ACC112 (cell line): ENCODE data around the gene CD300LF.
A peak's percentile ranks its signal among the peaks of the same experiment; 100 is the strongest.

Source experiments
- H2AFZ ChIP-seq: fragments of 200-600 bp; sonication (generic); one replicate; pipeline ENCODE4 v1.6.0; 2017; ENCODE audit warnings: antibody characterized with exemption, low read length; ENCODE audit not compliant: unreplicated experiment
- H3K27ac ChIP-seq: fragments of 200-600 bp; sonication (generic); 2 replicates; pipeline ENCODE4 v1.5.1; 2014; ENCODE audit warnings: low read depth, mild to moderate bottlenecking, antibody characterized with exemption, low read length, moderate library complexity
- H3K27me3 ChIP-seq: fragments of 200-600 bp; sonication (generic); 2 replicates; pipeline ENCODE4 v1.6.1; 2014; ENCODE audit warnings: mild to moderate bottlenecking, antibody characterized with exemption, low read length, moderate library complexity, mixed read lengths; ENCODE audit not compliant: insufficient read depth
- H3K36me3 ChIP-seq: fragments of 200-600 bp; sonication (generic); 2 replicates; pipeline ENCODE4 v1.6.1; 2016; ENCODE audit warnings: mild to moderate bottlenecking, antibody characterized with exemption, low read length, moderate library complexity, mixed read lengths; ENCODE audit not compliant: insufficient read depth
- H3K4me1 ChIP-seq: fragments of 200-600 bp; sonication (generic); one replicate; pipeline ENCODE4 v1.6.1; 2016; ENCODE audit warnings: low read length, mixed read lengths; ENCODE audit not compliant: insufficient read depth, unreplicated experiment, control insufficient read depth
- H3K4me3 ChIP-seq: fragments of 200-600 bp; sonication (generic); 2 replicates; pipeline ENCODE4 v1.5.1; 2014; ENCODE audit warnings: mild to moderate bottlenecking, low read depth, low read length
- H3K79me2 ChIP-seq: fragments of 200-600 bp; sonication (generic); one replicate; pipeline ENCODE4 v1.6.0; 2016; ENCODE audit warnings: low read length; ENCODE audit not compliant: control insufficient read depth, unreplicated experiment, insufficient read depth

The CD300LF gene

DNA sequence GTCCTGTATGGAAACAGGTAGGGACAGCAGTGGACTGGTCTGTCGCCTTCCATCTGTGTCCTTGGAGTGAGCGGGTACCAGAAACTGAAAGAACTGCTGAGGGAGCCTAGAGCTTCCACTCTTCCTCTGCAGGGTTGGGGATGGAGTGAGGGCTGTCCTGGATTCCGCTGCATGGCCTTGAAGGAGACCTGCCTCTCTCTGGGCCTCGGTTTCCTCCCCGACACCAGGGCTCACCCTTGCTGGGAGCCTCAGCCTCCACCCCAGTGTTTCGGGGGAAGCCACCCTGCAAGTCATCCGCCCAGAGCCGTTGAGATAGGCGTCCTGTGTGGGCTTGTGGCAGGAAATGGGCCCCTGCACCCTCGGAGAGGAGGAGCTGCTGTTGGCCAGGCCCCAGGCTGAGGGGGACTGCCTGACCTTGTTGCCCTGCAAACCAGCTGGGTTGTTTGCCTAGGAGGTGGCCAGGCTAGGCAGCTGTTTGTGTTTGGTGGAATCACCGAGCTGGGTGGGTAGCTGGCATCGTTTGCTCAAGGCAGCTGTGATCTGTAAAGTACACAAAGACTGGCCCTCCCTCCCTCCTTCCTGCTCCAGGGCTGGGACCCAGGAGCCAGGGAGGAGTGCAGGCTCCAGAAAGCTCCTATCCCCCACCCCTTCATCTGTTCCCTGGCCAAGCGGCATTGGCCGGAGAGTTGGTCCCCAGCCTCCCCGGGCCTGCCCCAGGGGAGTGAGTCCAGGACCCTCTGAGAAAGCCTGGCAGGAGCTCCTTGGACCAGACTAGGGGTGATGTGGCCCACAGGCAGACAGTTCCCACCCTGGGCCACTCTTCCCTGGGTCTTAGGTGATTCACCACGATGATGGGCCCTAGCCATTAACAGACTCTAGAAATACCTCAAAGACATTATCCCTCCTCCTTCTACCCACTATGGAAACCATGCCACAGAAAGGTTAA is 25.6 kb upstream of the CD300LF start:
- no peak overlapping the region for H3K27ac ChIP-seq
- H3K4me1 ChIP-seq = no peaks in the 10 kb centered on the region

DNA sequence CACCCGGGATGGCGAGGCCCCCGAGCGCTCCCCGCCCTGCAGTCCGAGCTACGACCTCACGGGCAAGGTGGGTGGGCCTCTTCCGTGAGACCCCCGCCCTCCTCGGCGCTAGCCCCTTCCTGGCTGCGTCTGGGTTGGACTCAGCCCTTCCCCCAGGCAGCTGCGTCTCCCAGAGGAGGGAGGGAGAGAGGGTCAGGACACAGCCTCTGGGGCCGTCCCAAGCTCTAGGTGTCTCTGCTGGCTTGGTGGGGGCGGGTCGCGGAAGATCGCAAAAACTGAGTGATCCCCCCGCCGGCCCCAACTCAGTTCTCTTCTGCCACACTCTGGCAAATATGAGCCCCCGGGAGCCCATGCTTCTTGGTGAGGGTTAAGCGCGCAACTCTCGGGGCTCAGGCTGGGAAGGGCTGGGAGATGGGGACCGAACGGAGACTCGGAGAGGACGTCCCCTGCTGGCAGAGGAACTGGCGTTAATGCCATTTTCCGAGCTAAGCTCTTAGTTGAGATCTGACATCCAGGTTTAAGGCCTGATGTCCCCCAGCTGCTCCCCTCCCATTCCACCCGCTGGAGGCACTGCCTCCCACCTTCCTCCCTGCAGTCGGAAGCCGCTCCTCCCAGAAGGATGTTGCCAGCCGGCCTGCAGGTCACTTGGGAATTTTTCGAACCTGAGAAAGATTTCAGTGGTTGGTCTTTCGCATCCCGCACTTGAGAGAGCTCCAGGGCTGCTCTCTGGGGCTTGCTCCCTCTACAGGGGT is 24.8 kb upstream of the CD300LF start:
- no peak overlapping the region for H3K27ac ChIP-seq
- no peak overlapping the region for H2AFZ ChIP-seq
- no peaks in the 10 kb centered on the region for H3K4me1 ChIP-seq
- no peaks in the 10 kb centered on the region for H3K36me3 ChIP-seq
- peaks cover 70% of the 10 kb centered on the region for H3K27me3 ChIP-seq
- H3K4me3 ChIP-seq = peak overlapping the region; percentile 19; the same call in 1 of the 2 replicates
- no peaks in the 10 kb centered on the region for H3K79me2 ChIP-seq

More for the DNA sequence above, 25.6 kb upstream of the CD300LF start:
- no peak overlapping the region for H2AFZ ChIP-seq
- no peak overlapping the region for H3K4me3 ChIP-seq
- no peaks in the 10 kb centered on the region for H3K79me2 ChIP-seq
- H3K36me3 ChIP-seq = no peaks in the 10 kb centered on the region
- peaks cover 68% of the 10 kb centered on the region for H3K27me3 ChIP-seq

DNA sequence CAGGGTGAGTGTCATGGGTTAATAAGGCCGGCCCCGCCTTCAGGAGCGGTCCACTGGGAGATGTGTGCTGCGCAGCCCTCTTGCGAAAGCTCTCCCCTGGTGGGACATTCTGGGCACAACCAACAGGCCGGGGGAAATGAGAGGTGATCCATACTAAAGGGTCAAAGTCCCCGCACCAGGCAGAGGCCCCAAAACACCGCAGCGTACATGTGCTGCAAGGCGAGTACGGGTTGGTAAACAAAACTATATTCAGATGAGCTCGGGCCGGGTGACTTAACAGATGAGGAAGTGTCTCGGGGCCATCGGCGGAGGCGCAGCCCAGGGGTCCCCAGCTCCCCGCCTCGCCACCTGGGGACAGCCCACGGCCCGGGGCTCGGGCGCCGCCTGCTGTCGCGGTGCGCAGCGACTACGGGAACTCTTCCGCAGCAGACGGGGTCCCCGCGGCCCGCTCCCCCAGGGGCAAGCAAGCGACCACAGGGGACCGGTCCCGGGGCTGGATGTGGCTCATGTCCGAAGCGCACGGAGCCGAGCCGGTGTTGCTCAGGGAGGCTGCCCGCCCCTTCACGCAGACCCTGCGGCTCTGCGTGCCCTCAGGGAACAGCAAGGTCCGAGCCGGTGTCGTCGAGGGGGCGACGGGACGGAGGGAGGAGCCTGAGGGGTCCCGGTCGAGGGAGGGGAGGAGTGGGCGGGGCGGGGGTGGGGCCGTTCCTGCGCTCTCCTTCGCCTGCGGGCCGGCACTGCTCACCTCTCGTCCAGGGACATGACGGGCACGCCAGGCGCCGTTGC is 24.0 kb upstream of the CD300LF start, which contains the start of gene RAB37:
Gene RAB37 (plus strand): TSS at position 744 of the 786 bp plus-strand sequence. CDS start 17 bp downstream, at position 761.
- Histone ChIP-seq H3K27ac (no peak within 1 kb of the TSS), H3K4me3 (peak within 1 kb of the TSS; percentile 19; the same call in 1 of the 2 replicates), H3K4me1 (no peaks in the 10 kb centered on the region), H3K79me2 (no peaks in the 10 kb centered on the region), H3K36me3 (no peaks in the 10 kb centered on the region), H3K27me3 (peaks cover 66% of the 10 kb centered on the region), H2AFZ (no peak within 1 kb of the TSS)

DNA sequence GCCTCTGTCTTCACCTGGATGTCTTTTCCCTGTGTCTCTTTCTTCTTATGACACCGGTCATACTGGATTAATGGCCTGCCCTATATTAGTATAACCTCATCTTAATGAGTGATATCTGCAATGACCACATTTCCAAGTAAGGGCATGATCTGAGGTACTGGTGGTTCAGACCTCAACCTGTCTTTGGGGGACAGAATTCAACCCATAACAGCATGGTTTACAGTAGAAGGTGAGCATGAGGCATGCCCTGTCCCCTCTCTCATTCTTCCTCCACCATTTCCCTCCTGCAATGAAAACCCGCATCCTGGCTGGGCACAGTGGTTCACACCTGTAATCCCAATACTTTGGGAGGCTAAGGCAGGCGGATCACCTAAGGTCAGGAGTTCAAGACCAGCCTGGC is 21.5 kb upstream of the CD300LF start:
- H3K4me3 ChIP-seq = no peak overlapping the region
- no peaks in the 10 kb centered on the region for H3K79me2 ChIP-seq
- no peak overlapping the region for H2AFZ ChIP-seq
- no peaks in the 10 kb centered on the region for H3K36me3 ChIP-seq
- no peak overlapping the region for H3K27ac ChIP-seq
- no peaks in the 10 kb centered on the region for H3K4me1 ChIP-seq
- H3K27me3 ChIP-seq = peaks cover 59% of the 10 kb centered on the region

DNA sequence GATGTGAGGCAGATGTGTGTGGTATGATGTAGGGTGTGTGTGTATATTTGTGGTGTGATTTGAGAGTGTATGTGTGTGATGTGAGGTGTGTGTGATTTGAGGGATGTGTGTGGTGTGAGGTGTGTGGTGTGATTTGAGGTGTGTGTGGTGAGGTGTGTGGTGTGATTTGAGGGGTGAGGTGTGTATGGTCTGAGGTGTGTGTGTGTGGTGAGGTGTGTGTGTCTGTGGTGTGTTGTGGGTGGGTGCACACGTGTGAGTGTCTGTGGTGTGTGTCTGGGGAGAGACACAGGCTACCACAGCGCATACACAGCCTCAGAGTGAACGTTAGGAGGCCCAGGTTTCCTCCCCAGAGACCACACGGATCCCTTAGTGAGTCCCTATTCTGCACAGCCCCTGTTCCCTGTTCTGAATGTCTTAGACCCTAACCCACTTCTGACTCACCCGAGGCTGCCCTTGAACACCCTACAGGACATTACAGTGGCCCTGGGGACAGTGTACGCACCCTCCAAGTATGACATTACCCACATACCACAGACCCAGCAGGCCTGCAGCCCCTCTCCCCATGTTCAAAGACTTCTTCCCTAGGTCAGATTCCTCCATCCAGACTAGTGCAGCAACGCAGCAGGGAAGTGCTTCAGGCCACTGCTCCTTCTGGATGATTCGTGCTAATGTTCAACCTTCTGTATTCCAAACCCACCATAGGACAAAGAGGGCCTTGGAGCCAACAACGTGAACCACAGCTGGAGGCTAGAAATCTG is 20.8 kb upstream of the CD300LF start:
- Histone ChIP-seq H2AFZ (no peak overlapping the region), H3K36me3 (no peaks in the 10 kb centered on the region), H3K27me3 (peaks cover 52% of the 10 kb centered on the region), H3K4me1 (no peaks in the 10 kb centered on the region), H3K27ac (no peak overlapping the region), H3K4me3 (no peak overlapping the region), H3K79me2 (no peaks in the 10 kb centered on the region)

DNA sequence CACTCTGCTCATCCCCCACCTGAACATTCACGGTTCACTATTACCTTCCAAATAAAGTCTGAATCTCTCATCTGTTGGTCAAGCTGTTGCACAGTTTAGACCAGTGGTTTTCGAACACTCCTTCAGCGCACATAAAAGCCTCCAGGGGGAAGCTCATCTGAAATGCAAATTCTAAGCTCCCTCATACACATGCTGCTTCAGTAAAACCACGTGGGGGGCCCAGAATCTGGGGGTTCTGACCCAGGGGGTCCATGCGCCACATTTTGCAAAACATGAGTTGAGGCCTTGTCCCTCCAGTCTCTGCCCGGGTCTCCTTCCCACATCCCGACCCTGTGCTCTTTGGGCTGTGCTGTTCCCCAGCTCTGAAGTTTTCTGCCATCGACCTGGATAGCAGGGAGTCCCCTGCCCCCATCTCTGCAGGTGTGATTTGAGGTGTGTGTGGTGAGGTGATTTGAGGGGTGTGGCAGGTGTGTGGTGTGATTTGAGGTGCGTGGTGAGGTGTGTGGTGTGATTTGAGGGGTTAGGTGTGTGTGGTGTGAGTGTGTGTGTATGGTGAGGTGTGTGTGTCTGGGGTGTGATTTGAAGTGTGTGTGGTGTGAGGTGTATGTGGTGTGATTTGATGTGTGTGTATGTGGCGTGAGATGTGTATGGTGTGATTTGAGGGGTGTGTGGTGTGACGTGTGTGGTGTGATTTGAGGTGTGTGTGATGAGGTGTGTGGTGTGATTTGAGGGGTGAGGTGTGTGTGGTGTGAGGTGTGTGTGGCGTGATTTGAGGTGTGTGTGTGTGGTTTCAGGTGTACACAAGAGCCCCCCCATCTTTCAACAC is 19.5 kb upstream of the CD300LF start:
- no peaks in the 10 kb centered on the region for H3K4me1 ChIP-seq
- peaks cover 39% of the 10 kb centered on the region for H3K27me3 ChIP-seq
- H2AFZ ChIP-seq = no peak overlapping the region
- no peaks in the 10 kb centered on the region for H3K36me3 ChIP-seq
- no peak overlapping the region for H3K27ac ChIP-seq
- no peak overlapping the region for H3K4me3 ChIP-seq
- H3K79me2 ChIP-seq = no peaks in the 10 kb centered on the region

DNA sequence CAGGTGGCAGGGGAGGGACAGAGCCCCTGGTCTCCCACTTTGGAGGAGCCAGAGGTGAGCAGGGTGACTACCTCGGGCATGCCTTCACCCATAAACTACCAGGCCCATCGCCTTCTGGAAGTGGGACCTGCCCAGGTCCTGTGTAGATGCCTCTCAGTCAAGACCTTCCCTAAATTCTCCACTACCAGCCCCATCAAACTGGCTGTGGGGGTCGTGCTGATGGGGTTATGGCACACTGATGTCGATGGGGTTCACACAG is 18.6 kb upstream of the CD300LF start:
- Histone ChIP-seq H3K27me3 (peaks cover 32% of the 10 kb centered on the region), H3K79me2 (no peaks in the 10 kb centered on the region), H3K27ac (no peak overlapping the region), H3K4me1 (no peaks in the 10 kb centered on the region), H3K4me3 (no peak overlapping the region), H3K36me3 (no peaks in the 10 kb centered on the region), H2AFZ (no peak overlapping the region)

DNA sequence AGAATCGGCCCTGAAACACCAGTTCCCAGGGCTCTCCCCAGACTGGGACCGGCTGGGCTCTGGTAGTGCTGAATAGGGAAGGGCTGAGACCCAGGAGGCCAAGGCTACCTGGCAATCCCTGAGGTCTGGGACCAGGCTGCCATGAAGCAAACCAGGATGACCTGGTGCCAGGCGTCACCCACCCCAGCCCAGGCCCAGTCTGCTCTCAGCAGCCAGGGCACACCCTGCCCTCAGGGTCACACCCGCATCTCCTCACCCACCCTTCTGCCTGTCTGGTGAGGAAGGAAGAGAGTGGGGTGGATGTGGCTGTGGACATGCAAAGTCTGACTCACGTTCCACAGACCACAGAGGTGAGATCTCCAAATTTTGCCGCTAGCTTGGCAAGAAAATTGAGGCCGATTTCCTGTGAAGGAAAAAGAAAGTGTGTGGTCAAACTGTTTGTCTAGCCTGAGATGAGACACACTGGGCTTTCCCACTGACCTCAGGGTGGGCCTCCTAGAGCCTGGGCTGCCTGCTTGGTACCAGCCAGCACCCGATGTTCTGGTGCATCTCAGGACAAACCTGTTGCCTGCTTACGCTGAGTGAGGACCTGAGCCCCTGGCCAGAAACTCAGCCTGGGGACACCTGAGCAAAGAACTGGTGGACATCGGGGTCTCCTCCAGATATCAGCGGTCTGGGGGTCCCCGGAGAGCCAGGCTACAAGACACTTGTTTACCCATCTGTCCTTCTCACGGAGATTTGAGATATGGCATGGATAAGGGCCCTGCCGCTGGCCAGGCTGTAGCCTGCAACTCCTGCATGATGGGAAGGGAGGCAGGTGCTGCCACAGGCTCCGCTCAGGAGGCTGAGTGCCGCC is 18.0 kb upstream of the CD300LF start:
- no peaks in the 10 kb centered on the region for H3K36me3 ChIP-seq
- H3K4me1 ChIP-seq = no peaks in the 10 kb centered on the region
- H3K79me2 ChIP-seq = no peaks in the 10 kb centered on the region
- no peak overlapping the region for H3K27ac ChIP-seq
- no peak overlapping the region for H3K4me3 ChIP-seq
- no peak overlapping the region for H2AFZ ChIP-seq
- peaks cover 29% of the 10 kb centered on the region for H3K27me3 ChIP-seq

DNA sequence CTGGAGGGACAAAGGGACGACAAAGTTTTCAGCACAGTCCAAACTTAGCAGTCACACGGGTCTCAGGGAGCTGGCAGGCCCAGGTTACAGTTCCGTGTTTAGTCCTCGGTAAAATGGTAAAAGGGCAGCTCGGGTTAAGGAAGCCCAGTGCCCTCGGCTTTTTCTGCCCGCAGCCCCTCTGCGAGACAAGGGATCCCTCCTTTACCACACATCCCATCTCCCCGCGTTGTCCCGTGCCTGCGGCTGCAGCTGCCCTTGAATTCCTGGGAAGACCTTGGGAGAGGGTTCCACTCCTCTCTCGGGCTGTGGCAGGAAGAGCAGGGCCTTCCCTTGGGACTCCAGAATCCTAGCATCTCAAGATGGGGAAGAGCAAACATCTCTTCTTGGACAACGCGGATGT is 17.1 kb upstream of the CD300LF start:
- no peak overlapping the region for H3K4me3 ChIP-seq
- peaks cover 27% of the 10 kb centered on the region; the same call in 1 of the 2 replicates for H3K27me3 ChIP-seq
- no peak overlapping the region for H3K27ac ChIP-seq
- no peaks in the 10 kb centered on the region for H3K4me1 ChIP-seq
- no peaks in the 10 kb centered on the region for H3K79me2 ChIP-seq
- no peaks in the 10 kb centered on the region for H3K36me3 ChIP-seq
- H2AFZ ChIP-seq = no peak overlapping the region
